Endothelial cell of umbilical vein (primary cell): ENCODE data around the gene ASS1. TPM values are rescaled to one million over a fixed set of nuclear protein-coding genes. Genes with fewer than 3 reads are reported as not detected.

Source experiments
- BruUV-seq: library from RNA; stranded (reverse); fragments of 400-500 nt; replicated peaks from 2 replicates; lab custom pipeline; 2021; lab: Mats Ljungman, UMichigan
- CTCF ChIA-PET: fragments of 300-600, 350-600 bp; sonication (Branson Sonifier 250); formaldehyde crosslinking; loops from one replicate; lab custom pipeline; 2021; ENCODE audit warnings: antibody characterized with exemption, inconsistent platforms; lab: Charles Lee
- POLR2A ChIA-PET: fragments of 300-600, 350-600 bp; sonication (Branson Sonifier 250); formaldehyde crosslinking; loops from one replicate; lab custom pipeline; 2021; ENCODE audit warnings: antibody characterized with exemption, inconsistent platforms; lab: Charles Lee
- DNase-seq: peaks from one replicate; pipeline ENCODE4 v3.0.0-alpha.2; 2011; ENCODE audit warnings: low read depth, low spot score
- FAIRE-seq: peaks from 2 replicates; lab custom pipeline; 2011; peaks lifted over from hg19 to GRCh38; lab: Jason Lieb, UNC
- H2AFZ ChIP-seq: 2 replicates; pipeline ENCODE4 v1.6.0; 2012; ENCODE audit warnings: low read depth, low read length, control low read depth, inconsistent platforms
- H3K27ac ChIP-seq: 2 replicates; pipeline ENCODE4 v1.5.1; 2011; ENCODE audit warnings: low read depth, mild to moderate bottlenecking, control low read depth, low read length, moderate library complexity; ENCODE audit not compliant: insufficient read depth
- H3K27me3 ChIP-seq, 2 experiments: 2 replicates each; pipeline versions ENCODE4 v1.6.0 to v1.6.1; 2011; ENCODE audit warnings: low read length in 2 of 2, mixed read lengths in 1 of 2; ENCODE audit not compliant: control insufficient read depth in 2 of 2, insufficient read depth in 2 of 2
- H3K36me3 ChIP-seq, 2 experiments: 2 replicates in 1 of 2; 3 replicates in 1 of 2; pipeline ENCODE4 v1.5.1; 2011; ENCODE audit warnings: low read length in 2 of 2, mild to moderate bottlenecking in 1 of 2, moderate library complexity in 1 of 2; ENCODE audit not compliant: control insufficient read depth in 2 of 2, insufficient read depth in 2 of 2; ENCODE audit errors: extremely low read depth in 1 of 2
- H3K4me1 ChIP-seq: 3 replicates; pipeline ENCODE4 v1.5.1; 2011; ENCODE audit warnings: mild to moderate bottlenecking, low read length; ENCODE audit not compliant: control insufficient read depth, insufficient read depth; ENCODE audit errors: extremely low read depth
- H3K4me2 ChIP-seq: 2 replicates; pipeline ENCODE4 v1.6.1; 2011; ENCODE audit warnings: low read length, control low read depth, mixed read lengths; ENCODE audit not compliant: insufficient read depth
- H3K4me3 ChIP-seq, 3 experiments: fragments of 200-600 bp in 1 of 3; sonication (generic), shearing (Covaris generic) in 1 of 3; replicated peaks in 1 of 3; 2 replicates each; pipeline ENCODE4 v1.5.1; 2011 to 2016; ENCODE audit warnings: control low read depth in 3 of 3, low read length in 3 of 3, mild to moderate bottlenecking in 2 of 3, inconsistent platforms in 1 of 3, low read depth in 1 of 3, moderate library complexity in 1 of 3; ENCODE audit not compliant: insufficient read depth in 1 of 3
- H3K79me2 ChIP-seq: 2 replicates; pipeline ENCODE4 v1.6.0; 2012; ENCODE audit warnings: low read length, inconsistent platforms; ENCODE audit not compliant: control insufficient read depth, insufficient read depth
- H3K9ac ChIP-seq: replicated peaks from 2 replicates; pipeline ENCODE3; 2011; ENCODE audit warnings: low read length, control low read depth; ENCODE audit not compliant: insufficient read depth; ENCODE audit errors: extremely low read depth
- H3K9me1 ChIP-seq: replicated peaks from 3 replicates; pipeline ENCODE4 v1.6.0; 2011; ENCODE audit warnings: mild to moderate bottlenecking, low read length; ENCODE audit not compliant: control insufficient read depth, insufficient read depth; ENCODE audit errors: extremely low read depth
- H3K9me3 ChIP-seq: replicated peaks from 2 replicates; pipeline ENCODE4 v1.5.1; 2012; ENCODE audit warnings: low read length, inconsistent platforms; ENCODE audit not compliant: control insufficient read depth, insufficient read depth
- H4K20me1 ChIP-seq: replicated peaks from 2 replicates; pipeline ENCODE3; 2011; ENCODE audit warnings: mild to moderate bottlenecking, low read length; ENCODE audit not compliant: control insufficient read depth, insufficient read depth; ENCODE audit errors: extremely low read depth
- CTCF ChIP-seq, 2 donors: IDR thresholded peaks; 1 replicate in 1 of 2; 2 replicates in 1 of 2; pipeline ENCODE4 v1.5.1; 2011; ENCODE audit warnings: low read length in 2 of 2, mild to moderate bottlenecking in 2 of 2, moderate library complexity in 2 of 2, control low read depth in 1 of 2, inconsistent platforms in 1 of 2, low read depth in 1 of 2; ENCODE audit not compliant: insufficient read depth in 1 of 2; ENCODE audit errors: extremely low read depth in 1 of 2
- EZH2 ChIP-seq: IDR thresholded peaks from 2 replicates; pipeline ENCODE4 v1.6.1; 2012; ENCODE audit warnings: borderline replicate concordance, low read depth, mild to moderate bottlenecking, moderate library complexity, low read length, inconsistent platforms; ENCODE audit not compliant: severe bottlenecking
- FOS ChIP-seq: IDR thresholded peaks from 2 replicates; pipeline ENCODE4 v1.6.1; 2011; ENCODE audit warnings: mild to moderate bottlenecking, low read length, moderate library complexity, borderline replicate concordance; ENCODE audit not compliant: insufficient read depth
- GATA2 ChIP-seq: IDR thresholded peaks from 2 replicates; pipeline ENCODE4 v1.7.0; 2011; ENCODE audit warnings: low read depth, mild to moderate bottlenecking, moderate library complexity, mixed read lengths, low read length; ENCODE audit not compliant: insufficient read length, insufficient read depth
- JUN ChIP-seq: IDR thresholded peaks from 2 replicates; pipeline ENCODE4 v1.6.1; 2011; ENCODE audit warnings: borderline replicate concordance, low read depth; ENCODE audit not compliant: insufficient read length, insufficient read depth
- MYC ChIP-seq: IDR thresholded peaks from one replicate; pipeline ENCODE4 v1.6.1; 2011; ENCODE audit warnings: mild to moderate bottlenecking, low read depth, low read length
- POLR2A ChIP-seq: IDR thresholded peaks from 2 replicates; pipeline ENCODE4 v1.6.1; 2012; ENCODE audit warnings: low read depth, mild to moderate bottlenecking, control low read depth, low read length
- POLR2AphosphoS5 ChIP-seq: IDR thresholded peaks from 2 replicates; pipeline ENCODE4 v1.6.1; 2012; ENCODE audit warnings: low read depth, mild to moderate bottlenecking, control low read depth, low read length, moderate library complexity; ENCODE audit not compliant: insufficient read depth
- dilution Hi-C: fragments of 300-500 bp; cut with MboI; formaldehyde crosslinking; loops from one replicate; pipeline ENCODE4 v1.15.0; 2019; ENCODE audit warnings: low sequenced_read_pairs; ENCODE audit not compliant: extremely low pct_ligation_motif_present
- intact Hi-C: fragments of 100-400 bp; cut with micrococcal nuclease; formaldehyde crosslinking; loops from one replicate; pipeline ENCODE4 v1.10.0; 2022
- polyA plus RNA-seq, 4 experiments: library from polyadenylated mRNA; depleted of rRNA in 3 of 4; stranded (reverse) in 3 of 4; unstranded in 1 of 4; fragments of >200 nt; gene quantifications; 2 replicates each; pipeline versions ENCODE4 v1.2.1 to v1.2.3, GENCODE V29; 2011 to 2012; ENCODE audit warnings: missing spikeins in 1 of 4
- total RNA-seq: library from RNA; stranded (reverse); gene quantifications from 2 replicates; pipeline ENCODE4 v1.2.3, GENCODE V29; 2021
- TF ChIP-seq, protein P1 (sequence below): IDR thresholded peaks from 2 replicates; pipeline ENCODE4 v1.6.1; 2011; ENCODE audit not compliant: insufficient read depth, insufficient read length

ASS1 gene
- total and polyA plus RNA-seq, 2 donors (not counting 3 experiments of a cell fraction or from before 2014, with no cell fraction given) = 3.6 to 12.4 TPM

GRCh38 chr9:130500340-130501180, 55.8 kb downstream of the ASS1 start:
- Histone ChIP-seq H2AFZ (no peak overlapping the region), H3K4me1 (no peaks in the 10 kb centered on the region), H3K4me3 (no peak overlapping the region), H4K20me1 (no peaks in the 10 kb centered on the region), H3K36me3 (no peaks in the 10 kb centered on the region), H3K9me1 (no peaks in the 10 kb centered on the region), H3K27me3 (no peaks in the 10 kb centered on the region), H3K4me2 (no peak overlapping the region), H3K27ac (no peak overlapping the region), H3K9ac (no peak overlapping the region), H3K79me2 (no peaks in the 10 kb centered on the region), H3K9me3 (no peaks in the 10 kb centered on the region)
- FAIRE-seq (no peak), DNase-seq (no peak)
- dilution Hi-C loops = no loop called here
- intact Hi-C loops = no loop called here
- TF ChIP-seq GATA2 (no peak), POLR2A (no peak), EZH2 (no peak), CTCF (IDR thresholded peaks at IDR 0.05; ENCODE audit: extremely low read depth in 1 of 2, insufficient read depth in 1 of 2, low read depth in 1 of 2, low read length in 2 of 2) (no peak), FOS (no peak), POLR2AphosphoS5 (no peak), JUN (no peak), MYC (no peak)
- TF ChIP-seq, protein P1, sequence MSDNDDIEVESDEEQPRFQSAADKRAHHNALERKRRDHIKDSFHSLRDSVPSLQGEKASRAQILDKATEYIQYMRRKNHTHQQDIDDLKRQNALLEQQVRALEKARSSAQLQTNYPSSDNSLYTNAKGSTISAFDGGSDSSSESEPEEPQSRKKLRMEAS = no peak
- CTCF ChIA-PET = interaction anchor here (1.2 kb wide), 1 partner anchor 40 kb away, joined by 3 read pairs; no protein-coding TSS in a partner anchor
- BruUV-seq = no TSS peak
- POLR2A ChIA-PET = interaction anchor here (0.6 kb wide), 1 partner anchor 44 kb away, joined by 3 read pairs; no protein-coding TSS in a partner anchor
